ENCODE data around the gene PINLYP. TPM values are rescaled to one million over a fixed set of nuclear protein-coding genes. Genes with fewer than 3 reads are reported as not detected.

The PINLYP gene
- 10 to 100 TPM in 1 of 4 donors, 1 to 10 TPM in 3; 3.3 to 11.7 (median 6.0) TPM for total RNA-seq

- no peak for TF ChIP-seq CTCF (IDR thresholded peaks at IDR 0.05; ENCODE audit: low read depth)
Observed at GRCh38 chr19:43575156-43575950, at the start of gene PINLYP, which contains the start of gene XRCC1. PINLYP (plus strand) TSS chr19:43575801; CDS start chr19:43577192, 1,391 bp downstream. XRCC1 (minus strand) TSS chr19:43575527; CDS start chr19:43575458, 69 bp downstream.

GRCh38 chr19:43525836-43526771 is 49.5 kb upstream of the PINLYP start:
- no peak for TF ChIP-seq CTCF (IDR thresholded peaks at IDR 0.05; ENCODE audit: low read depth)

GRCh38 chr19:43526884-43527859 is 48.4 kb upstream of the PINLYP start, which contains the start of gene ETHE1:
ETHE1 (minus strand) TSS chr19:43527201; CDS start chr19:43527177, 24 bp downstream.
- no peak for TF ChIP-seq CTCF (IDR thresholded peaks at IDR 0.05; ENCODE audit: low read depth)

GRCh38 chr19:43527860-43528622 is 47.6 kb upstream of the PINLYP start:
- no peak for TF ChIP-seq CTCF (IDR thresholded peaks at IDR 0.05; ENCODE audit: low read depth)

GRCh38 chr19:43532571-43532961 is 43.0 kb upstream of the PINLYP start:
- no peak for TF ChIP-seq CTCF (IDR thresholded peaks at IDR 0.05; ENCODE audit: low read depth)

GRCh38 chr19:43532962-43533545 is 42.5 kb upstream of the PINLYP start, which contains the start of gene ZNF575:
ZNF575 (plus strand) TSS chr19:43533188; CDS start chr19:43534423, 1,235 bp downstream.
- no peak for TF ChIP-seq CTCF (IDR thresholded peaks at IDR 0.05; ENCODE audit: low read depth)
